PC-3 (cell line): ENCODE data around the gene MRPL47.

Source experiments
- EZH2 ChIP-seq: fragments of 300-600 bp; sonication (generic); IDR thresholded peaks from one replicate; pipeline ENCODE4 v1.6.1; 2017; ENCODE audit warnings: antibody characterized with exemption, mild to moderate bottlenecking, low read length; ENCODE audit not compliant: unreplicated experiment
- EZH2phosphoT487 ChIP-seq: fragments of 300-600 bp; sonication (generic); IDR thresholded peaks from 2 replicates; pipeline ENCODE4 v1.6.1; 2018; ENCODE audit warnings: mild to moderate bottlenecking, antibody characterized with exemption, low read length, borderline replicate concordance
- TF ChIP-seq, protein P1 (sequence below): fragments of 300-600 bp; sonication (generic); conservative IDR thresholded peaks from 2 replicates; pipeline ENCODE4 v1.5.1; 2017; ENCODE audit warnings: antibody characterized with exemption, low read depth, mild to moderate bottlenecking, low read length

GRCh38 chr3:179590669-179591068 lies 13.8 kb downstream of the MRPL47 start:
- TF ChIP-seq, protein P1, sequence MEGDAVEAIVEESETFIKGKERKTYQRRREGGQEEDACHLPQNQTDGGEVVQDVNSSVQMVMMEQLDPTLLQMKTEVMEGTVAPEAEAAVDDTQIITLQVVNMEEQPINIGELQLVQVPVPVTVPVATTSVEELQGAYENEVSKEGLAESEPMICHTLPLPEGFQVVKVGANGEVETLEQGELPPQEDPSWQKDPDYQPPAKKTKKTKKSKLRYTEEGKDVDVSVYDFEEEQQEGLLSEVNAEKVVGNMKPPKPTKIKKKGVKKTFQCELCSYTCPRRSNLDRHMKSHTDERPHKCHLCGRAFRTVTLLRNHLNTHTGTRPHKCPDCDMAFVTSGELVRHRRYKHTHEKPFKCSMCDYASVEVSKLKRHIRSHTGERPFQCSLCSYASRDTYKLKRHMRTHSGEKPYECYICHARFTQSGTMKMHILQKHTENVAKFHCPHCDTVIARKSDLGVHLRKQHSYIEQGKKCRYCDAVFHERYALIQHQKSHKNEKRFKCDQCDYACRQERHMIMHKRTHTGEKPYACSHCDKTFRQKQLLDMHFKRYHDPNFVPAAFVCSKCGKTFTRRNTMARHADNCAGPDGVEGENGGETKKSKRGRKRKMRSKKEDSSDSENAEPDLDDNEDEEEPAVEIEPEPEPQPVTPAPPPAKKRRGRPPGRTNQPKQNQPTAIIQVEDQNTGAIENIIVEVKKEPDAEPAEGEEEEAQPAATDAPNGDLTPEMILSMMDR: no peak
- TF ChIP-seq EZH2: no peak
- TF ChIP-seq EZH2phosphoT487: no peak
